ENCODE data around the gene MACROH2A1.

Gene MACROH2A1

GRCh38 chr5:135362102-135362501 is 36.9 kb downstream of the MACROH2A1 start:
- DNase-seq = no peak
- H3K36me3 ChIP-seq = peaks cover 89% of the 10 kb centered on the region
- H3K27ac ChIP-seq = no peak overlapping the region
- no peak for TF ChIP-seq CTCF (IDR thresholded peaks at IDR 0.05; ENCODE audit: low read depth, low read length)
- no peaks in the 10 kb centered on the region for H3K27me3 ChIP-seq (ENCODE audit: insufficient read depth, low read depth, severe bottlenecking)
- no peak overlapping the region for H3K4me3 ChIP-seq (ENCODE audit: low read depth, low read length)
- no peaks in the 10 kb centered on the region for H3K9me3 ChIP-seq (ENCODE audit: severe bottlenecking)

DNA sequence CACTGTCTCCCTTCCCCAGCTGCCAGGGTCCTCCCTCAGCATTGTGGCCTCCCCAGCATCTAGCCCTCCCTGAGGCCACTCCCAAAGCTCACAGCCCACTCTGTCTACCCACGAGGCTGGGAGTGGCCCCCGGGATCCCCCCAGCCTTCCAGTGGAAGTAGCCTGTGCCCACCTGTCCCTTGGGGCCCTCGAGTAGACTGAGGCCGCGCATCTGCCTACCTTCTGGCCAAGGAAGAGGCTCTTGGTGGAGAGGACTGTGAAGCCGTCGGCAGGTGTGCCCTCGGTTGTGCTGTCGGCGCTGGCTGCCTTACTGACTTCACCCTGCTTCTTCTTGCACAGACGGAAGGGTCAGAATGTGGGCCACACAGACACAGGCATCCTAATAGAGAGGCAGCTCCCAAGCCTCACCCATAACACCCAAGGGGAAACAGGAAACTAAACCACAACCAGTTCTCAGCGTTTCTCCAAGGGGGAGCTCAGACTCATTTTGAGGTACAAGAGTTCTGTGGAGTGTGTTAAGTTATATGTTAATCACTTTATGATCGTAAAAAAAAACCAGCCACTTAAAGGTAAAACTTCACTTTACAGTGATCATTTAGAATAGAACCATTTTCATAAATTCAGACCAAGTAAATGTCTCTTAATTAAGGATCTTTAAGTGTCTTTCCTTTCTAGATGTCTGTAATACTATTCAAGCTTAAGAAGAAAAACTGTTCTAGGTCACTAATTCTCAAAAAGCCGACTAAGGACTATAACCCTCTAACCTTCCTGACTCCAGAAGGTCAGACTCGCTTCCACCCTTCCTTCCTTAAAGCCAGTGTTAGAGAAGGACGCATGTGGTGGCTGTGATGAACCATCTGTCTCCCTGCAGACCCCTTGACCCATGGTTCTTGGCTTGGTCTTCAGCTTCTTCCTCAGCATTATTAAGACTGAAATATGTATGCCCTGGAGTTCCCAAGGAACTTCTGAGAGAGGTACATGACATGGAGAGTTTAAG is 38.5 kb downstream of the MACROH2A1 start:
- no peaks in the 10 kb centered on the region for H3K9me3 ChIP-seq (ENCODE audit: severe bottlenecking)
- no peaks in the 10 kb centered on the region for H3K27me3 ChIP-seq (ENCODE audit: insufficient read depth, low read depth, severe bottlenecking)
- no peak overlapping the region for H3K4me3 ChIP-seq (ENCODE audit: low read depth, low read length)
- TF ChIP-seq CTCF (IDR thresholded peaks at IDR 0.05; ENCODE audit: low read depth, low read length) = no peak
- DNase-seq = no peak
- no peak overlapping the region for H3K27ac ChIP-seq
- peaks cover 89% of the 10 kb centered on the region for H3K36me3 ChIP-seq

DNA sequence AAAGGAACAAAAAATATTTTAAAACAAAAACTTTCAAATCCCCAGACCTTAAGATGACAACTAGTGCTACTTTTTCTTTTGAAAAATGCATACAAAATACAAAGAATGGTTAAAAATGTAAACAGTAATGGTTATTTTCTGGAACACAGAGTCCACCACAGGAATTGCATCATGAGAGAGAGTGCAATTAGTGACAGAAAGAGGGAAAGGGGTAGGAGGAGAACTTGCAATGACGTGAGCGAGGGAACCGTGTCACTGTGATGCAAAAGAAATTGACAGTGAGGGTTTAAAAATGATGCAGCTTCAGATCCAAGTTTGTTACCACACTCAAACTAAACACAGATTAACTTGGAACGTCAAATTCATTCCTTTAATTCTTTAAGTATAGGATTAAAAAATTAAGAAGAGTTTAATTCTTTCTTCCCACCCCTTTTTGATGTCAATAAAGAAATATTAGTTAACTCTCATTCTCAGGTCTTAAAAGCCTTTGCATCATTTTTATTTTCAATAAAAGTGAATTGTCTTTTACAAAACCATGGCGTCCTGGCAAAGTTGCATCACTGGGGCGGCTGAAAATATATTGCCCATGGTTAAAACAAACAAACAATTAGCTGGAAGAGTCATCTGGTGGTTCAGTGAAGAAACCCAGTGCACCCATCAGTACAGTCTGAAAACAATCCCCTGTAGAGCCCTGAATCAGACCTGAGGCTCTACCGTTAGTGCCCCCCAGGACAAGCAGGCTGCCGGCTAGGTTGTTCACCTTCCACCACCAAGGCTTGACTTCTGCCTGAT is 39.5 kb downstream of the MACROH2A1 start:
- peaks cover 89% of the 10 kb centered on the region for H3K36me3 ChIP-seq
- no peak for DNase-seq
- H3K27me3 ChIP-seq (ENCODE audit: insufficient read depth, low read depth, severe bottlenecking) = no peaks in the 10 kb centered on the region
- no peak overlapping the region for H3K27ac ChIP-seq
- no peak overlapping the region for H3K4me3 ChIP-seq (ENCODE audit: low read depth, low read length)
- TF ChIP-seq CTCF (IDR thresholded peaks at IDR 0.05; ENCODE audit: low read depth, low read length) = no peak
- no peaks in the 10 kb centered on the region for H3K9me3 ChIP-seq (ENCODE audit: severe bottlenecking)

GRCh38 chr5:135357685-135358084 is 41.3 kb downstream of the MACROH2A1 start:
- no peak for TF ChIP-seq CTCF (IDR thresholded peaks at IDR 0.05; ENCODE audit: low read depth, low read length)
- Histone ChIP-seq H3K36me3 (peaks cover 95% of the 10 kb centered on the region), H3K27ac (no peak overlapping the region), H3K4me3 (ENCODE audit: low read depth, low read length) (no peak overlapping the region), H3K9me3 (ENCODE audit: severe bottlenecking) (no peaks in the 10 kb centered on the region), H3K27me3 (ENCODE audit: insufficient read depth, low read depth, severe bottlenecking) (no peaks in the 10 kb centered on the region)
- no peak for DNase-seq

- no peak overlapping the region for H3K27ac ChIP-seq
- H3K9me3 ChIP-seq (ENCODE audit: severe bottlenecking) = no peaks in the 10 kb centered on the region
- peaks cover 98% of the 10 kb centered on the region for H3K36me3 ChIP-seq
- no peaks in the 10 kb centered on the region for H3K27me3 ChIP-seq (ENCODE audit: insufficient read depth, low read depth, severe bottlenecking)
- DNase-seq = no peak
- TF ChIP-seq CTCF (IDR thresholded peaks at IDR 0.05; ENCODE audit: low read depth, low read length) = no peak
- H3K4me3 ChIP-seq (ENCODE audit: low read depth, low read length) = no peak overlapping the region
Observed at GRCh38 chr5:135356522-135357318, 42.3 kb downstream of the MACROH2A1 start.

Measured in WERI-Rb-1 (cell line).